Transverse colon (tissue), 4 donors: ENCODE data around the gene PTPRO. TPM values are rescaled to one million over a fixed set of nuclear protein-coding genes. Genes with fewer than 3 reads are reported as not detected.

Experiments used
- DNase-seq: peaks from one replicate; pipeline ENCODE4 v3.0.0-alpha.2; 2019
- H3K27ac ChIP-seq, 4 donors: fragments of 200-600 bp; sonication (generic); 2 replicates each; pipeline ENCODE4 v1.5.1; 2016 to 2018; ENCODE audit warnings: inconsistent platforms in 4 of 4
- H3K27me3 ChIP-seq: fragments of 200-600 bp; sonication (generic); 2 replicates; pipeline ENCODE4 v1.5.1; 2017; ENCODE audit warnings: inconsistent platforms
- H3K36me3 ChIP-seq, 4 donors: fragments of 200-600 bp; sonication (generic); 2 replicates each; pipeline ENCODE4 v1.5.1; 2017 to 2019; ENCODE audit warnings: inconsistent platforms in 4 of 4
- H3K4me1 ChIP-seq, 4 donors: fragments of 200-600 bp; sonication (generic); 2 replicates each; pipeline ENCODE4 v1.5.1; 2017 to 2020; ENCODE audit warnings: inconsistent platforms in 4 of 4
- H3K4me3 ChIP-seq, 4 donors: fragments of 200-600 bp; sonication (generic); 1 replicate in 1 of 4; 2 replicates in 3 of 4; pipeline versions ENCODE4 v1.5.1 to v1.6.1; 2017 to 2019; ENCODE audit warnings: inconsistent platforms in 4 of 4
- H3K9me3 ChIP-seq, 2 donors: fragments of 200-600 bp; sonication (generic); 2 replicates each; pipeline ENCODE4 v1.5.1; 2017 to 2019; ENCODE audit warnings: inconsistent platforms in 2 of 2
- CTCF ChIP-seq, 5 experiments: fragments of 200-600 bp in 3 of 5; fragments of 450-650 bp in 2 of 5; sonication (generic) in 3 of 5; IDR thresholded peaks; 1 replicate in 2 of 5; 2 replicates in 3 of 5; pipeline ENCODE4 v1.5.1; 2016 to 2017; ENCODE audit warnings: antibody characterized with exemption in 5 of 5, inconsistent platforms in 3 of 5, mild to moderate bottlenecking in 2 of 5, moderate library complexity in 1 of 5
- EP300 ChIP-seq: sonication (generic); formaldehyde crosslinking; IDR thresholded peaks from one replicate; pipeline ENCODE4 v1.6.1; 2017; ENCODE audit warnings: antibody characterized with exemption, low read depth
- POLR2A ChIP-seq: fragments of 450-650 bp; IDR thresholded peaks from one replicate; pipeline ENCODE4 v1.6.1; 2016; ENCODE audit warnings: antibody characterized with exemption, mild to moderate bottlenecking, moderate library complexity
- POLR2AphosphoS5 ChIP-seq, 3 donors: sonication (generic); formaldehyde crosslinking; IDR thresholded peaks; one replicate each; pipeline ENCODE4 v1.6.1; 2016; ENCODE audit warnings: antibody characterized with exemption in 3 of 3
- WGBS, 2 donors: methylation state at CpG; one replicate each; pipeline ENCODE4 v1.1.5; 2018; ENCODE audit warnings: low coverage in 1 of 2; 5-methylcytosine and 5-hydroxymethylcytosine counted together
- in situ Hi-C, 4 donors: fragments of 200-750 bp; cut with MboI; loops; one replicate each; pipeline versions ENCODE4 v1.15.0 to v1.15.1; 2017; ENCODE audit warnings: low sequenced_read_pairs in 3 of 4, low pct_ligation_motif_present in 1 of 4, low pct_unique_long_range_greater_than_20kb in 1 of 4
- intact Hi-C: fragments of 100-400 bp; cut with DNase I; formaldehyde crosslinking; loops from one replicate; pipeline ENCODE4 v1.15.1; 2023; ENCODE audit warnings: low total_unique reads
- total RNA-seq, 4 donors: library from RNA; depleted of rRNA; stranded (reverse); fragments of >200 nt; gene quantifications; one replicate each; pipeline ENCODE4 v1.1.0, GENCODE V29; 2016

Gene PTPRO
- total RNA-seq, 4 donors from 2014 or later, result 0.75 to 7.9 (median 5.5) TPM

- H3K27ac ChIP-seq, result no peak overlapping the region
- no peak for DNase-seq
- no peaks in the 10 kb centered on the region for H3K4me1 ChIP-seq
- H3K27me3 ChIP-seq, result no peaks in the 10 kb centered on the region
- in situ Hi-C loops (no loop called here), intact Hi-C loops (no loop called here)
- no peak overlapping the region for H3K4me3 ChIP-seq
- no peaks in the 10 kb centered on the region for H3K36me3 ChIP-seq
- TF ChIP-seq EP300, result no peak
- TF ChIP-seq POLR2A, result no peak
- TF ChIP-seq POLR2AphosphoS5 (IDR thresholded peaks at IDR 0.05), result no peak
- no peak for TF ChIP-seq CTCF (IDR thresholded peaks at IDR 0.05)
- H3K9me3 ChIP-seq, result no peaks in the 10 kb centered on the region
- WGBS, 2 donors, result 40 to 43% methylated on average over 1 of the region's 1 CpG
These were observed 67.3 kb downstream of the PTPRO start for GRCh38 chr12:15389561-15389960.

- in situ Hi-C loops (no loop called here), intact Hi-C loops (no loop called here)
- Histone ChIP-seq H3K27me3 (no peaks in the 10 kb centered on the region), H3K36me3 (no peaks in the 10 kb centered on the region), H3K4me3 (no peak overlapping the region), H3K4me1 (no peaks in the 10 kb centered on the region), H3K9me3 (no peaks in the 10 kb centered on the region), H3K27ac (no peak overlapping the region)
- no peak for TF ChIP-seq CTCF (IDR thresholded peaks at IDR 0.05)
- no peak for TF ChIP-seq EP300
- TF ChIP-seq POLR2AphosphoS5 (IDR thresholded peaks at IDR 0.05), result no peak
- no peak for TF ChIP-seq POLR2A
- WGBS, 2 donors, result 63 to 78% methylated on average over 1 of the region's 1 CpG
- DNase-seq, result no peak
These were observed 70.7 kb downstream of the PTPRO start for GRCh38 chr12:15393037-15393436.

DNA sequence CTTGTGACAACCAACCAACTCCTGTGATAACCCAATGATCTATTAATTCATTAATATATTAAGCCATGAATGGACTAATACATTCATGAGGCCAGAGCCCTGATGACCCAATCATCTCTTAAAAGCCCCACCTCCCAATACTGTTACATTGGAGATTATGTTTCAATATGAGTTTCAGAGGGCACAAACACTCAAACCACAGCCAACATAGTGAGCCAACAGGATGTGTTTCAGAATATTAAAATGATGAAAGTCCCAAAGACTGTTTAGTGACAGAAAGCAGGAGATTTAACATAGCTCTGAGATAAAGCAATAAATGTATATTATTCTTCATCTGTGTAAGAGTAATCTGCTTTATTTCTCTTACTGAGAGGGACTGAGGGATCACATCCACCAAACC, 71.7 kb downstream of the PTPRO start:
- H3K27ac ChIP-seq, result no peak overlapping the region
- H3K27me3 ChIP-seq, result no peaks in the 10 kb centered on the region
- H3K36me3 ChIP-seq, result no peaks in the 10 kb centered on the region
- DNase-seq, result no peak
- intact Hi-C loops (no loop called here), in situ Hi-C loops (no loop called here)
- no peaks in the 10 kb centered on the region for H3K9me3 ChIP-seq
- H3K4me1 ChIP-seq, result no peaks in the 10 kb centered on the region
- H3K4me3 ChIP-seq, result no peak overlapping the region
- no peak for TF ChIP-seq POLR2A
- no peak for TF ChIP-seq POLR2AphosphoS5 (IDR thresholded peaks at IDR 0.05)
- no peak for TF ChIP-seq EP300
- no peak for TF ChIP-seq CTCF (IDR thresholded peaks at IDR 0.05)

DNA sequence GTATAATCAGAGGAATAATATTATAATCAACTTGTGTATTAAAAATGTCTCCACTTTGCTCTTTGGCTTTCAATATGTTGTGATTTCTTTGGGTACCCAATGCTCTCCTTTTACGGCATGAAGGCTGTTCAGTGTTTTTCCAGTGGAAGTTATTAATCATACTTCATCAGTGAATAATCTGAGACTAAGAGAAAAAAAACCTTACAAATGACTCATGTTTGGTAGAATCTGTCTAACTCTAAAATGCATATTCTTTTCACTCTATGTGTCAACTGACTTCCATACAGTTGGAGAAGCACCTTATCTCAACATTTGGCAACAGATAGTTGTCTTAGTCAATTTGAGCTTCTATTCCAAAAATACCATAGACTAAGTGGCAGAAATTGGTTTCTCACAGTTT, 82.2 kb downstream of the PTPRO start:
- no peaks in the 10 kb centered on the region for H3K4me1 ChIP-seq
- DNase-seq, result no peak
- TF ChIP-seq EP300 (no peak), POLR2A (no peak), CTCF (IDR thresholded peaks at IDR 0.05) (no peak), POLR2AphosphoS5 (IDR thresholded peaks at IDR 0.05) (no peak)
- no peaks in the 10 kb centered on the region for H3K27me3 ChIP-seq
- H3K27ac ChIP-seq, result no peak overlapping the region
- no peak overlapping the region for H3K4me3 ChIP-seq
- no peaks in the 10 kb centered on the region for H3K36me3 ChIP-seq
- intact Hi-C loops, result no loop called here
- H3K9me3 ChIP-seq, result no peaks in the 10 kb centered on the region
- in situ Hi-C loops, result no loop called here
- 0 to 2% methylated on average over 1 of the region's 1 CpG for WGBS, 2 donors
